ENCODE results near the gene PDX1. TPM values are rescaled to one million over a fixed set of nuclear protein-coding genes. Genes with fewer than 3 reads are reported as not detected.

PDX1 gene
- total RNA-seq, 4 donors from 2014 or later = not detected

GRCh38 chr13:27923794-27924528 lies 4.2 kb downstream of the PDX1 start:
- intact Hi-C loops (cut with DNase I) = no loop called here
- Histone ChIP-seq H3K27ac (no peak overlapping the region), H3K9me3 (no peaks in the 10 kb centered on the region), H3K36me3 (no peaks in the 10 kb centered on the region), H3K27me3 (peaks cover 50% of the 10 kb centered on the region), H3K4me1 (peaks cover 13 to 24% of the 10 kb centered on the region in 2 donors), H3K4me3 (replicated peaks in 1 of 3) (no peak overlapping the region)
- WGBS, 2 donors = 7 to 12% methylated on average over 13 to 31 of the region's 48 CpGs
- TF ChIP-seq CTCF (IDR thresholded peaks at IDR 0.05) (no peak), POLR2A (IDR thresholded peaks at IDR 0.05) (no peak)
- DNase-seq = no peak

- Histone ChIP-seq H3K4me3 (replicated peaks in 1 of 3) (no peak overlapping the region), H3K4me1 (peaks cover 13 to 23% of the 10 kb centered on the region in 2 donors), H3K27me3 (peaks cover 50% of the 10 kb centered on the region), H3K27ac (no peak overlapping the region), H3K36me3 (no peaks in the 10 kb centered on the region), H3K9me3 (no peaks in the 10 kb centered on the region)
- 5 to 6% methylated on average over 12 to 16 of the region's 46 CpGs for WGBS, 2 donors
- intact Hi-C loops (cut with DNase I) = no loop called here
- no peak for DNase-seq
- no peak for TF ChIP-seq POLR2A (IDR thresholded peaks at IDR 0.05)
- no peak for TF ChIP-seq CTCF (IDR thresholded peaks at IDR 0.05)
These were observed 4.8 kb downstream of the PDX1 start for GRCh38 chr13:27924529-27925141.

GRCh38 chr13:27925220-27925991 lies 5.6 kb downstream of the PDX1 start:
- TF ChIP-seq CTCF (IDR thresholded peaks at IDR 0.05) (no peak), POLR2A (IDR thresholded peaks at IDR 0.05) (no peak)
- intact Hi-C loops (cut with DNase I) = no loop called here
- no peak overlapping the region for H3K27ac ChIP-seq
- H3K9me3 ChIP-seq = no peaks in the 10 kb centered on the region
- DNase-seq = no peak
- no peak overlapping the region for H3K4me3 ChIP-seq (replicated peaks in 1 of 3)
- H3K36me3 ChIP-seq = no peaks in the 10 kb centered on the region
- H3K4me1 ChIP-seq = peaks cover 5 to 15% of the 10 kb centered on the region in 2 donors
- WGBS, 2 donors = 17 to 22% methylated on average over 9 of the region's 9 CpGs
- H3K27me3 ChIP-seq = peaks cover 51% of the 10 kb centered on the region

GRCh38 chr13:27926644-27927434 lies 7.0 kb downstream of the PDX1 start:
- WGBS, 2 donors = 2 to 5% methylated on average over 35 of the region's 35 CpGs
- no peak for DNase-seq
- Histone ChIP-seq H3K27ac (no peak overlapping the region), H3K4me1 (peaks cover 0 to under 1% of the 10 kb centered on the region in 2 donors), H3K9me3 (no peaks in the 10 kb centered on the region), H3K27me3 (peaks cover 57% of the 10 kb centered on the region), H3K36me3 (no peaks in the 10 kb centered on the region), H3K4me3 (replicated peaks in 1 of 3) (no peak overlapping the region)
- intact Hi-C loops (cut with DNase I) = no loop called here
- TF ChIP-seq CTCF (IDR thresholded peaks at IDR 0.05) = no peak
- no peak for TF ChIP-seq POLR2A (IDR thresholded peaks at IDR 0.05)
